Urothelium cell line (cell line): Measurements from ENCODE around the gene FRMD5.

Experiments used
- DNase-seq: peaks from one replicate; pipeline ENCODE4 v3.0.0; 2011; ENCODE audit warnings: low spot score, mixed read lengths
- FAIRE-seq: peaks from 2 replicates; lab custom pipeline; 2011; peaks lifted over from hg19 to GRCh38; lab: Jason Lieb, UNC

The FRMD5 gene

GRCh38 chr15:43905755-43906154, 289.3 kb downstream of the FRMD5 start:
- FAIRE-seq = no peak
- DNase-seq = no peak

DNA sequence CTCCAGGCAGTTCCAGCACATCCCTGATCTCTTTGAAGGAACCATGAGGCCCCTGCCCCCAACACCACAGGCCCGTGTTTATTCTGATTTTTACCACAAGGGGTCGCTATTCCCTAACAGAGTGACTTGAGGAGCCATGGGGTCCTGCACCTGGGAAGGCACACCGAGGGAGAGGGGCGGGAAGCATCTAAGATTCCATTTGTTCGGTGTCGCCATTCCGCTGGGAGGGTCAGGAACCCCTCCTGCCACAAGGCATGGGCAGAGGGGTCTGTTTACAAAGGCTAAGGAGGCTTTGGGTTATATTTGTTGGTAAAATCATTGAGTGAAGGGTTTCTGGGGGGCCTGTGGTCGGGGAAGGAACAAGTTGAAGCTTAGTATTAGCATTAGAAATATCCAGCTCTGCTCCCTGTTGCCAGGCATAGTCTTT, 291.2 kb downstream of the FRMD5 start:
- peak; percentile 70 for DNase-seq
- no peak for FAIRE-seq

- FAIRE-seq (no peak), DNase-seq (no peak)
Observed at GRCh38 chr15:43901495-43901894, 293.6 kb downstream of the FRMD5 start.

GRCh38 chr15:43900996-43901395, 294.1 kb downstream of the FRMD5 start:
- FAIRE-seq (no peak), DNase-seq (no peak)

DNA sequence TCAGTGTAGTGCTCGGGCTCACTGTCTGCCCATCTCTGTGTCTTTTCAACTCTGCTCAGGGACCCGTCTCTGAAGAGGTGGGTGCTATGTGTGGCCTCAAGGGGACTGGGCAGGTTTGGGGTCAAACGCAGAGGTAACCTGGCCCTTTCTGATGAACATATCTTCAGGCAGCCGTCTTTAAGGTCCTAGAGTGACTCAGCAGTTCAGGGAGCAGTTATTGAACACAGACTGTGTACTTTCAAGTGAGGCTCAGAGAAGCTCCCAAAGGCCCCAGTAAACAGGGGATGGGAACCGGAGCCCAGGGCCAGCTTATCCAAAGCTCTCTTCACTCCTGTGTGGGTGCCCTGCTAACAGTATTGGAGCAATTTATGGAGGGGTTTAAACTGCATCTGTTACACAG, 295.1 kb downstream of the FRMD5 start:
- DNase-seq = no peak
- FAIRE-seq = no peak

- FAIRE-seq = no peak
- no peak for DNase-seq
Observed at GRCh38 chr15:43898891-43899290, 296.2 kb downstream of the FRMD5 start.

DNA sequence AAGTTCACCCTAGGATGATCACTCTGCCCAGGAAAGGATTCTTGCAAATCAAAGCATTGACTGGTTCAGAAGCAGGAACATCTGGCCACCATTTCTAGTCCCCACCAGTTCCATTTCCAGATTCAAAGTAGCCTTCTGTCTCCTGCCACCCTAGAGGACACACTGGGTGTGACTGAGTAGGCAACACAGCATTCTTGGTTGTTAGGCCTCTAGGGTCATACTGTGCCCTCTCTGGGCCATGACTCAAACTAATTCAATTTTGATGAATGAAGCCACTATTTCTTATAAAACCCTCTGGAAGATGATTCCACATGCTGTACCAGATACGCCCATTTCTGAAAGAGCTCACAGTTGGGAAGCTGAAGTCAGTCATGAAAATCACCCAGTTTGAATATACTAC, 298.5 kb downstream of the FRMD5 start:
- DNase-seq (no peak), FAIRE-seq (no peak)

- DNase-seq (no peak), FAIRE-seq (no peak)
Observed at GRCh38 chr15:43895586-43895985, 299.5 kb downstream of the FRMD5 start.

GRCh38 chr15:43893956-43894355, 301.1 kb downstream of the FRMD5 start:
- FAIRE-seq (no peak), DNase-seq (no peak)

- DNase-seq (no peak), FAIRE-seq (no peak)
Observed at GRCh38 chr15:43889042-43889441, 306.0 kb downstream of the FRMD5 start.

DNA sequence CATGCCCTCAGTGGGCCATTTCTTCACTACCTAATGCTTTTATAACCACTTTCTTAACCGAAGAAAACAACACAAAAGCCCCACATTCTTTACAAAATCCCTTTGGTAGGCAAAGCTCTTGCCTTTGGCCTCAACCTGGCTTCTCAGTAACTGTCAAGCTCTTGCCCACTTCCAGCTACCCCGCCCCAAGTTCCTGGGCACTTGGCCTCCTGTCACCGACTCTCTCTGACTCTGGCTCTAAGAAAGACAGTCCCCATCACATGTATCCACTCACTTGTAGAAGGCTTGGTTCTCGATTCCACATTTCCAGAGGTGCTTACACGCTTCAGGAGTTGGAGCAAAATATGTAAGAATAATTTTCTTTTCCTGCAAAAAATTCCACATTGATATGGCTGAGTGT, 307.2 kb downstream of the FRMD5 start:
- DNase-seq (no peak), FAIRE-seq (no peak)

GRCh38 chr15:43886558-43886957, 308.5 kb downstream of the FRMD5 start:
- DNase-seq (no peak), FAIRE-seq (no peak)

DNA sequence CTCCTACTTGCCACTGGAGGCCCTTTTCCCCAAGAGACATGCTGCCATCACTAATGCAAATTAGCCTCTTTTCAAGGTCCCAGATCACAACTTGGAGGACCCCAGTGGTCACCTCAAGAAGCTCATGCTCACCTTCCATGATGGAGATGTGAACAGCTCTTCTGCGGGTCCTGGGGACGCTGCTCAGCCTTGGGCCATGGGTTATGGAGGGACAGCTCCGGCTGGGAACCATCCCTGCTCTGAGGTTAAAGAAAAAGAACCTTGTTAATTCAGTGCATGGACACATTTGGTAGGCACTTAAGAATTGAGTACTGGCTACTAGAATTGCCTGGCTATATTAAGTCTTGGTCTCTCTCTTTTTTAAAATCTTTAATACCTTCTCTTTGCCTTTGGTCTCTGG, 311.5 kb downstream of the FRMD5 start:
- no peak for DNase-seq
- no peak for FAIRE-seq

- DNase-seq (peak; percentile 30), FAIRE-seq (peak; percentile 20)
Observed at GRCh38 chr15:43881944-43882343, 313.1 kb downstream of the FRMD5 start.

DNA sequence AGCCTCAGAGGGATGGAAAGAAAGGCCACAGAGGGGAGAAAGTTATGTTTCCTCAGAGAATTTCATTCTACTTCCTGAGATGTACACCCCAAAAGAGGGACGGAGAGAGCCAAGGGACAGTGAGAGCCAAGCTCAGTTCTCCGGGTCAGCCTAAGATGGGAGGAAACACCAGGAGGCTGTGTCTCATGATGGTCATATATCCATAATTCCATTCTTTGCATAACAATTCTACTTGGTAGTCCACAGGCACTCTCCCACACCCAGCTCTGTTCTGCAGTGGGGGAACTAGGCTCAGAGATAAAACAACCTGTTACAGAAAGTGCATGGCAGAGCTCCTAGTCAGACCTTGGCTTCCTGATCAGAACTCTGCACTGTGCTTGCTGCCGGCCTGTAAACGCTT, 313.8 kb downstream of the FRMD5 start:
- DNase-seq (no peak), FAIRE-seq (no peak)

DNA sequence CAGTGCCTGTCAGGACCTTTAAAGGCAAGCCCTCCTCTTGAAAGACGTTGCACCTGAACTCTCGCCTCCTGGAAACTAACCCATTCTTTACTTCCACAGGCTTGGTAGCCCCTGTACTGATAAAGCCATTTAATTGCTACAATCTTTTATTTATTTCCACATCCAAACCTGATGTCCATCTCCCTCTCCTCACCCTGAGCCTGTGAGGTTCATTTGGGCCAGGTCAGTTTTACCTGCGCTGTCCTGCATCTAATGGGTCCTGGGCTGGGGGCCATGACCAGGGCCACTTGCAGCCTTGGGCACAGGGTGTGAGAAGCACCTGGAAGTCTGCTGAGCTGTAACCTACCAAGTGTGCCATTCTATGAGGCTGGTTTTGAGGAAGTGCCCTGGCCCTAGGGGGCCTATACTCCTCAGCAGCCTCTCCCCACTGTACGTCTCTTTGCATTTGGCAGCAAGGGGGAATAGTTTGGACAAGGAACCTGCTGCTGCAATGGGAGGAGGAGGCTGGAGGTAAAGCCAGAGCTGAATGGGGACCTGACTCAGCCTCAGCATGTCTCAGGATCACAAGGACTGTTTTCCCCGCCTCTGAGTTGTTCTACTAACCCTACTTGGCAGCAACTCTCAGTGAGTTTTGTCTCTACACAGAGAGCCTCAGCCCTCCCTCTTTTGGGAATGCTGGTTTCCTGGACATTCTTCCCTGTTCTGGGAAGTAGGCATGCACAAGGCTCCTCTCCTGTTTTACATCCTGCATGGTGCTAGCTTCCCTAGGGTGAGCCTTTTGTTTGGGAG, 314.5 kb downstream of the FRMD5 start:
- no peak for DNase-seq
- no peak for FAIRE-seq

DNA sequence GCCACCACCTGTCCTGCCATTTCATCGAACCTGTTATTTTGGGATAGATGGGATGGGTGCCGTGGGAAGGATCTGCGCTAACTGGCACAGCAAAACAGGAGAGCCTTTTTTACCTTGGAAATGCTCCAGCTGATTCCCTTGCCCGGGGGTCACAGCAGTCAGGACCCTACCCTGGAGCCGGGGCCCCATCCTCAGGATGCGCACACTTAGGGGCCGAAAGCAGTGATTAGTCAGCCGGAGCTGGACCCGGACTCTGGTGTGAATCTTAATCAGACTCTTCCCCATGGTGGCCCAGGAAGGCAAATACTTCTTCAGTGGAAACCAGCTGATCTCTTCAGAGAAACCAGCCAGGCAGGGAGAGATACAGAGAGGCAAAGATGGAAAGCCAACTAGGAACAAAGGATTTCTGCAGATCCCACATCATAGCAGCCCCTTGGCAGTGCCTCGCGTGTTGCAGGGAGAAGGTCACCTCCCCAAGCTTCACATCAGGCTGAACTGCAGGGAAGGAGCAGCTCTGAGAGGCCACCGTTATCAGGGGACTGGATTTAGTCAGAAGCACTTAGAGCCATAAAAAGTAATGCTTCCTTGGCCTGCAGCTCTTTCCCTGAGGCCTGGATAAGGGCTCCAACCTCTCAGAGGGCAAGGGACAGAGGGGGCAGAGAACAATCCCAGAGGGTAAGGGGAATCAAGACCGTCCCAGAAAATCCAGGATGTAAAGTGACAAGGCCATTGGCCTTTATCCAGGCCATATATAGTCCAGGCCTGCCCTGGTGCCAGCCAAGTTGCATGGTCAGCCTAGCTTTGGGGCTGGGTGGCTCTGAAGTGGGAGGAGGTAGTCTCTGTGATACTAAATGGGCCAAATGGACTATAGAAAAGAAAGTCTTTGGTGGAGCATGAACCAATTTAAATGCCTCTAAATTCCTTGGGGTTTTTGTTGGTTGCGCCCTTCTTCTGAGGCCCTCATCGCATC, 315.4 kb downstream of the FRMD5 start:
- DNase-seq = no peak
- no peak for FAIRE-seq

DNA sequence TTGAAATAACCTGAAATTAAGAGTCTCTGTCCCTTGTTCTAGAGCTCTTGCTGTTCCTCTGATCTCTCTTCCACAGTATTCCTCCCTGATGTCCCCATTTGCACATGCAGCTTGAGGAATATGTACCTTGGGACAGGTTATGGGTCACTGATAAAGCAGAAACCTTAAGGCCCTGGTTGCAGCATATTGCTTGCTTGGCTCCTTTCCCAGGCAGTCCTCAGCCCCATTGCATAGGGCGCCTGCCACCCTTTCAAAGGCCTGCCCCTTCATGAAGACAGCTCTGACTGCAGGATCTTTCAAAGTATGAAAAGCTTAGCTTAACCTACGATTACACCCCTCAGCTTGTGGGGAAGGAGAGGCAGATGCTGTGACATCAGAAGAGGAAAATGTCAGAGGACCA, 316.6 kb downstream of the FRMD5 start:
- FAIRE-seq (no peak), DNase-seq (no peak)

DNA sequence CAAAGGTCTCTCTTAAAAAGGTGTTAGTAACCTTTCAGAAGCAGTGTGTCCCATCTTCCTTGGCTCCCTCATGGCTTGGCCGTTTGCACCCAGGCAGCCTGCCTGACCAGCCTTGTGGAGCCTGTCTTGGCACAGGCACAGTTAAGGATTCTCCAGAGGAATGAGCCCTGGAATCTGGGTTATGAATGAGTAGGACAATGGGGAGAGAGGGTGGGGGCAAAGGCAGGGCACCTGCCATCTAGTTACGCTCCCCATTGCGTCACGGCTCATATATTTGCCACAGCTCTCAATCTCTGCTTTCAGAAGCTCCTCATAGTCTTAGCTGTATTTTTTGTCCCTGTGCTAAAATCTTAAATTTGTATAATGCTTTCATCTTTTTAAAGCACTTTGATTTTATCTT, 317.7 kb downstream of the FRMD5 start:
- DNase-seq (no peak), FAIRE-seq (no peak)

DNA sequence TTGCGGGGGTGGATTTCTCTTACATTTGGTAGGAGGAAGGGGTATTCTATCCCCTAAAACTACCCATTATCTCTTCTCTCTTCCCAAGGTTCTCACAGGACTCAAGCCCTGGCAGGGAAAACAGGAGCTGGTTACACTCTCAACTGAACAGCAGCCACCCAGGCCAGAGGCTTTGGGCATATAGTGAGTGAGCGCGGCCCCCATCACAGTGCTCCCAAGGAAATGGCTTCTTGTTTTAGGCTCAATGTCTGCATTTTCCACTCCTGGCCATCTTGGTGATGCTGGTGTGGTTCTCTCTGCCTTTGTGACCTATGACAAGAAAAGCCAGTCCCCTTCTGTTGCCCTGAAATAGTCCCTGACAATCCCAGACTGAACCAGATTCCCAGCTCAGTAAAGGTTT, 318.2 kb downstream of the FRMD5 start:
- DNase-seq = no peak

DNA sequence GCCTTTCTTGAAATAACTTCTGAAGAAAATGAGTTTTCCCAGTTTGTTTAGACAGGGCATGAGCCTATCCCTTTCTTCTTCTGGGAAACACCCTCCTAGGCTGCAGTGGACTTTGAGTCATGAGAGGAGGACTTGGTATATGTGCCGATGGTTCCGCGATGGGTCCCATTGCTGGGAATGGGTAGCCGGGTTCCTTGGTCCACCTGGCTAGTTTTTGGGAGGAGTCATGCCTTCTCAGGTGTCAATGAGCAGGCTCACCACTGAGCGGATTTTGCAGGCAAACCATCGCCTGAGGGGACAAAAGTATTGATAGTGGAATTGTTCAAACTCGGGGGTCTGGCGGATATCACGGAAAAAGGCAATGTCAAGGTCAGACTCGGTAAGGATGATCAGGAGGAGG, 321.4 kb downstream of the FRMD5 start:
- FAIRE-seq = no peak
- DNase-seq = no peak

More for the DNA sequence above, 318.2 kb downstream of the FRMD5 start:
- FAIRE-seq = no peak
